Activated naive CD8-positive, alpha-beta T cell treated with anti-CD3 and anti-CD28 coated beads for 36 hours (primary cell): ENCODE measurements around the gene STK4. TPM values are rescaled to one million over a fixed set of nuclear protein-coding genes. Genes with fewer than 3 reads are reported as not detected.

Source experiments
- DNase-seq: peaks from one replicate; pipeline ENCODE4 v3.0.0; 2021
- H3K27ac Mint-ChIP-seq: one replicate; pipeline ENCODE4 v1.8.0; 2022; ENCODE audit warnings: mild to moderate bottlenecking, moderate library complexity, mixed read lengths
- H3K27me3 Mint-ChIP-seq: one replicate; pipeline ENCODE4 v1.8.0; 2022; ENCODE audit warnings: mild to moderate bottlenecking, mixed read lengths
- H3K36me3 Mint-ChIP-seq: one replicate; pipeline ENCODE4 v1.8.0; 2021; ENCODE audit warnings: mild to moderate bottlenecking, mixed read lengths
- H3K4me1 Mint-ChIP-seq: one replicate; pipeline ENCODE4 v1.8.0; 2021; ENCODE audit warnings: mixed read lengths
- H3K4me3 Mint-ChIP-seq: one replicate; pipeline ENCODE4 v1.8.0; 2022; ENCODE audit warnings: mild to moderate bottlenecking, moderate library complexity, mixed read lengths
- H3K9me3 Mint-ChIP-seq: one replicate; pipeline ENCODE4 v1.8.0; 2022; ENCODE audit warnings: mixed read lengths
- total RNA-seq, 2 experiments: library from RNA; stranded (reverse); gene quantifications; one replicate each; pipeline ENCODE4 v1.2.3, GENCODE V29; 2021

Gene STK4
- total RNA-seq, 2 experiments from 2014 or later = 180 to 198 TPM

DNA sequence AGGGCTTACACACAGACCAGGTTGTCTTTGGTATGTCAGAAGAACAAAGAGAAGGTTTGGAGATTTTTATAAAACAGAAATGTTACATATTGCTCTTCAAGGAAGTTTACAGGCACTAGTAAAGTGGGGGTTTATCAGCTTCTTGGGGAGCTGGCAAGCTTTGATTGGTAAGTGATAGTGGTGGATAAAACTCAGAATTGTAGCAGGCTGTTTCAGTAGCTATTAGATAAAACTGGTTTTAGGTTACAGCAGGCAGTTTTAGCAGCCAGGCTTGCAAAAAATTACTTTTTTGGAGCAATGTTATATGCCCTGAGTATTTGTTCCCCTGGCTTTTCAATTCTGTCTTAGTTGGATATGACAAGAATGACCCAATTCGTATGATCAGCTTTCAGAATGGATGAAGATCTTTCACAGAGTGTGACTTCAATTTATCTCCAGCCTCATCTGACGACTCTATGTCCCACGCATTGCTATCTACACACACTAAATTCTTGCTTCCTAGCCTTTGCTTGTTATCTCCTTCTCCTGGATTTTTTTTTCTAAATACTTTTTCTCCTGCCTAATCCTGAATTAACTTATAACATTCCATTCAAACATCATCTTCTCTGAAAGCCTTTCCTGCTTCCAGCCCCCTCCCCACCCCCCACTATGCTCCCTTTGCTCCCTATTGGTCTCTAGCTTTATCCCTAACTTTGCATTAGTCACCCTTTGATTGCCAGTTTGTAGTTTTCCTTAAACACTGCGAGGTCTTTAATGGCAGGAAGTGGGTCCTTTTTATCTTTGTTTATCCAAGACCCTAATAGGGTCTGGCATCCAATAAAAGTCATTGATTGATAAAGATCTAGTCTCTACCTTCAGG is 5.1 kb upstream of the STK4 start:
- Mint-ChIP-seq H3K27ac (peak overlapping the region; percentile 98), H3K4me1 (peaks cover 71% of the 10 kb centered on the region), H3K36me3 (peaks cover 40% of the 10 kb centered on the region), H3K27me3 (no peaks in the 10 kb centered on the region), H3K9me3 (peaks cover 5% of the 10 kb centered on the region), H3K4me3 (peak overlapping the region; percentile 25)
- no peak for DNase-seq

DNA sequence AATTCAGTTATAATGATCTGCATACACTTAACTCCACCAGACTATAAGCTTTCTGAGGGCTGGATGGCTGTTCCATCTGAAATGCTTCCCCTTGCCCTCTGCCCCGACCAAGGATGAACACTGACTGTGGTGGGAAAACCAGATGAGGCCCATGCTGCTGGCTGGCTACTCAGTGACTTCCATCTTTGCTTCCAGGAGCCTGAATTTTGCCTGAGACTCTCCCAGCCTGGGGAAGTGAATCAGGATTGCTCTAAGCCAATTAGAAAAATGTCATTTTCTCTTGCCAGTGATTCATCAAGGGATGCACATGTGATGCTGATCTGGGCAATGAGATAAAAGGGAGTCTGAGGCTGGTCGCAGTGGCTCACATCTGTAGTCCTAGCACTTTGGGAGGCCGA is 4.4 kb upstream of the STK4 start:
- Mint-ChIP-seq H3K9me3 (peaks cover 5% of the 10 kb centered on the region), H3K27me3 (peaks cover 4% of the 10 kb centered on the region), H3K4me3 (no peak overlapping the region), H3K4me1 (peaks cover 67% of the 10 kb centered on the region), H3K36me3 (peaks cover 41% of the 10 kb centered on the region), H3K27ac (peak overlapping the region; percentile 31)
- DNase-seq = no peak

DNA sequence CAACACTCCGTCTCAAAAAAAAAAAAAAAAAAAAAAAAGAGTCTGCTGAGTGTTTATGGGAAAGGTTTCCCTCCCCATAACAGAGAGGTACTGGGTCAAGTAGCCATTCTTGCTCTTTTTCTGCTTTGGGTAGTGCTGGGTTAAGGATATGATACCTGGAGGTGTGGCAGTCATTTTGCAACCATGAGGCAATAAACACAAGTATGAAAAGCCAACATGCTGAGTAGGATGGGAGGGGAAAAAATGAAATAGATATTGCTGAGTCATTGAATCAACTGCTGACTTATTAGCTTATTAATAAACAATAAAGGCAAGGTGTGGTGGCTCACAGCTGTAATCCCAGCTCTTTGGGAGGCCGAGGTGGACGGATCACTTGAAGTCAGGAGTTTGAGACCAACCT is 3.8 kb upstream of the STK4 start:
- DNase-seq = no peak
- Mint-ChIP-seq H3K27ac (no peak overlapping the region), H3K9me3 (peaks cover 5% of the 10 kb centered on the region), H3K4me1 (peaks cover 66% of the 10 kb centered on the region), H3K36me3 (peaks cover 44% of the 10 kb centered on the region), H3K4me3 (no peak overlapping the region), H3K27me3 (peaks cover 4% of the 10 kb centered on the region)

DNA sequence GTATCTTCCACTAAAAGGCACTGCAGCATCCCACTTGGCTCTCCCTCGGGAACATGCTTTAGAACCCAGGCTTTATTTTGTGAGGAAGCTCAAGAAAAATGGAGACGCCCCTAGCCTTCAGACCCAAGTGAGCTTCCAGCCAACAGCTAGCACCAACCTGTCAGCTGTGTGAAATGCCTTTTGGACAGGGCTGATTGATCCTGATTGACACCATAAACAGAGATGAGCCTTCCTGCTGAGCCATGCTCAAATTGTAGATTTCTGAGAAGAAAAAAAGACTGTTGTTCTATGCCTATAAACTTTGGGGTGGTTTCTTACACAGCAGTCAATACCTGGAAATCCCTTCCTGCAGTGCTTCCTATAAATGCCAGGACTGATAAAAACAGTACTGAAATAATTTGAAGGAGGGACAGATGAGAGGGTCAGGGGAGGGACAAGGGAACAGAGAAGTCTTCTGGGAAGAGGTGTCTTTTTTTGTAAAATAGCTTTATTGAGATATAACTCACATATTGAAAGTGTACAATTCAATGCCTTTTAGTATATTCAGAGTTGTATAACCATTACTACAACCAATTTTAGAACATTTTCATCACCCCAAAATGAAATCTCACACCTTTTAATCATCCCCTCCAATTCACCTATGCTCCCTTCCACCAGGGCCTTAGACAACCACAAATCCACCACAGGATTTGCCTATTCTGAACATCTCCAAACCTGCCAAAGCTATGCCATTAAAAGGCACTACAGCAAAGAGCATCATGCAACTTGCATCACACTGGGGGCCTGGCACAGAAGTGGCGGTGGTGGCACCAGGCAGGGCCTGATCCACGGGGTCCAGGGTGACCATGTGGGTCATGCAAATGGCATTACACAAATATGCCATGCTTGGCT is 2.7 kb upstream of the STK4 start:
- DNase-seq = no peak
- Mint-ChIP-seq H3K27ac (peak overlapping the region; percentile 26), H3K36me3 (peaks cover 45% of the 10 kb centered on the region), H3K9me3 (peaks cover 5% of the 10 kb centered on the region), H3K27me3 (peaks cover 4% of the 10 kb centered on the region), H3K4me3 (peak overlapping the region; percentile 9), H3K4me1 (peaks cover 59% of the 10 kb centered on the region)

DNA sequence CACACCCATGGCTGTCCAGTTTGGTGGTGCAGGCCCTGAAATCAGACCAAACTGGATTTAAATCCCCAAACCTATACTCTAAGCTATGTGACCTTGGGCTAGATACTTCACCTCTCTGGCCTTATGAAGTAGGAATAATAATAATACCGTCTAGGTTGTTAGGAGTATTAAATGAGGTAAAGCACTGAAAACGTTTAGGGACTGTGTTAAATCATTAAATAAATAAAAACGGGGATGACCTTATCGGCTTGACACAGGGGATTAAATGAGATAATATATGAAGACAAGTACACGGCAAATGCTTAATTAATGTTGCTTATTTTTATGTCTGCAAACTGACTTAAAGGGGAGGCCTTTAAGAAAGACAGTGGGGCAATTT is 672 bp upstream of the STK4 start:
- peaks cover 4% of the 10 kb centered on the region for H3K27me3 Mint-ChIP-seq
- H3K36me3 Mint-ChIP-seq = peaks cover 42% of the 10 kb centered on the region
- H3K27ac Mint-ChIP-seq = peak overlapping the region; percentile 97
- H3K9me3 Mint-ChIP-seq = peaks cover 5% of the 10 kb centered on the region
- H3K4me1 Mint-ChIP-seq = peaks cover 60% of the 10 kb centered on the region
- peak overlapping the region; percentile 98 for H3K4me3 Mint-ChIP-seq
- DNase-seq = no peak

DNA sequence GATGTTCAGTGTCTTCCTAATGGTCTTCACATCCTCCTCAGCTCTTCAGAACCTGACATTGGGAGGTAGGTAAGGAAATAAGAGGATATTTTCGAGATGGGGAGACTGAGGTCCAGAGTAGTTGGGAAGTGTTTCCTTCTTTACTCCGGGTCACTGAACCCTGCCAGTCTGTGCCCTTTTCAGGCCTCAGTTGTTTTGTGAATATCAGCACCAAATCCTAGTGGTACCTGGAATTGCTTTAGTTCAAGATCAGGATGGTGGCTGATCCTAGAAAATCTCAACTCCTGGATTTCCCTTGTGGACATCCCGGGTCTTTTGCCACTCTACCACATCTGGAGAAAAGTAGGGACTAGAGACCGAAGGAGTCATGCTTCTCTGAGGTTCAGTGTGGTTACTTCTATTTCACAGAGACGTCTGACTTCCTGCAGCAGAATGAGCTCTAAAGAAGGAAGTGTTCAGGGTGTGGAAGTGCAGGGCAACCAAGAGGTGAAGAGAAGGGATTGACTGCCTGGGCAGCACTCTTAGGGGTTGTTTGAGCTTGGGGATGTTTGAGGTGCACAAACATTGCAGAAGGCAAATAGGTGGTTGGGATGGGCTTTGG is 995 bp downstream of the STK4 start:
- Mint-ChIP-seq H3K27ac (peak overlapping the region; percentile 97), H3K36me3 (peaks cover 41% of the 10 kb centered on the region), H3K4me3 (peak overlapping the region; percentile 98), H3K9me3 (peaks cover 5% of the 10 kb centered on the region), H3K4me1 (peaks cover 55% of the 10 kb centered on the region), H3K27me3 (peaks cover 4% of the 10 kb centered on the region)
- no peak for DNase-seq

DNA sequence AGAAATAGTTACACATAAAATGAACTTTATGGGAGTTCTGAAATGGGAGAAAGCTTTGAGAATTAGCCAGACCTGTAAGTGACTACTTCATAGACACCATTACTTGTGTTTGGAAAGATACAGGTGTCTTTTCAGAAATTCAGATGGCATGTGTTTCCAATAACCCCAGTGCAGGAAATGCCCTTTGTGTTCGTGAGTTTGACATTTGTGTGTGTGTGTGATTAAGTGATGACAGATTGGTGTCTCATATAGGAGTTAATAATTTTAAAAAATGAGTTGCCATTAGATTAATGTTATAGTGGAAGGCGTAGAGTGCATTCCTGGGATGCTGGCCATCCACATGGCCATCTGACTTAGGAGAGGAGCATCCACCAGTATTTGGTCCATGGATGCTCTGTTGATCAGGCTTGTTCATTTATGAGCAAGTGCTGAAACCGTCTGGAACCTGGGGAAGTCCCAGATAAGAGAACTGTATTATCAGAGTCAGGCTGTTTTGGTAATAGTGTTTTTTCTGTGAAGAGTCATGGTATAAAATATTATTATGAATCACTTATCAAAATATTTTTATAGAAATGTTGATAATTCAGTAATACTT is 3.1 kb downstream of the STK4 start:
- DNase-seq = no peak
- Mint-ChIP-seq H3K27ac (peak overlapping the region; percentile 97), H3K4me1 (peaks cover 50% of the 10 kb centered on the region), H3K27me3 (peaks cover 4% of the 10 kb centered on the region), H3K9me3 (no peaks in the 10 kb centered on the region), H3K4me3 (peak overlapping the region; percentile 98), H3K36me3 (peaks cover 50% of the 10 kb centered on the region)

DNA sequence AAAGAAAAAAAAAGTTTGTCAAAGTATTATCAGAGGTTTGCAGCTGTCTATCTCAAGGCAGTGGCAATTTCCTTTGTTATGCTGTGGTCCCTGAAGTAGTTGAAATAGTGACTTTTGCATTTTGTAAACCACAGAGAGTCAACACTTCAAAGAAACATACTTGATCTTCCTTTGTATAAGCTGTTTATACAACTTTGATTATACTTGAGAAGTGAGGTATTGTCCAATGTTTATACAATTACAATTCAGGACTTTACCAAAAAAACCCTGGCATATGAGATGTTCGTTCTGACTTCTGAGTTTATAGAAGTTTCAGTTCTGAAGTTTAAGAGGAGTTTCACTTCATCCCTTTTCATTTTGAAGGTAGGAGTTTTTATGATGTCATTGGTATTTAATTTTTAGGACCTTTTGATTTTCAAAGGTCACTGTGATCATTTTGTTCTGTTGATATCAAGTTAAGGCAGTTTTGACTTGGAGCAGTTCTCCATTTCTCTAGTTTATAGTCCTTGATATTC is 4.0 kb downstream of the STK4 start:
- Mint-ChIP-seq H3K27me3 (peaks cover 4% of the 10 kb centered on the region), H3K4me1 (peaks cover 55% of the 10 kb centered on the region), H3K27ac (peak overlapping the region; percentile 96), H3K36me3 (peaks cover 59% of the 10 kb centered on the region), H3K4me3 (peak overlapping the region; percentile 73), H3K9me3 (no peaks in the 10 kb centered on the region)
- no peak for DNase-seq

DNA sequence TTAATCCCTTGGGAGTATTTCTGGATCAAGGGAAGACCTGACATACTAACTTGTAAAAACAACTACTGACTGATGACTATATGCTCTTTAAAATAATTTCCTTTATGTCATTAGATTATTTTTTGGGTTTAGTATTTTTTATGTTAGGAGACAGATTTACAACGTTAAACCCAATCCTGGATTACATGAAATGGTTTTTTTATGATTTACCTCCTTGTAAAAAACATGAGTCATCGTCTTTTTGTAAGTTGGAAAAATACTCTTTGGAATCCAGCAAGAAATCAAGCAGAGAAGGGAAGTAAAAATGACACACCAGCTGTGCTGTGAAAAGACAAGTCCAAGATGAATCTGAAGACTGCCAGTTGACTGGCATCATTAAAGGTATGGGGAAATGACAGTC is 6.7 kb downstream of the STK4 start:
- no peaks in the 10 kb centered on the region for H3K27me3 Mint-ChIP-seq
- peaks cover 6% of the 10 kb centered on the region for H3K9me3 Mint-ChIP-seq
- H3K36me3 Mint-ChIP-seq = peaks cover 67% of the 10 kb centered on the region
- peak overlapping the region; percentile 70 for H3K4me3 Mint-ChIP-seq
- DNase-seq = no peak
- H3K4me1 Mint-ChIP-seq = peaks cover 74% of the 10 kb centered on the region
- peak overlapping the region; percentile 82 for H3K27ac Mint-ChIP-seq

DNA sequence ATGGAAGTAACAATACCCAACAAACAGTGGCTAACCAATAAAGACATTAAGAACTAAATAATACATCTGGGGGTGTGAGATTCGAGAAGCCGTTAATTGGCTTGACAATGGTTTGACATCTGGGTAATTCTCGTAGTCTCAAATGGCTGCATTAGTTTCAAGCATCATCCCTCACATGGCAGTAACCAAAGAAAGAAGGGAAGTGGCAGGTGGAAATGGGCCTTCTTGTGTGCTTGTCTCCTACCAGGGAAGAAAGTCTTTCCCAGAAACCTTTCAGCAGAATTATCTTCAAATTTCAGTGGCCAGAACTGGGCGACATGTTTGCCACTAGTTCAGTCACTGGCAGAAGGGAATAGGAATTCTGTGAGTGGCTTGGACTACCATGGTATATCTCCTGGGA is 10.4 kb downstream of the STK4 start:
- peaks cover 80% of the 10 kb centered on the region for H3K4me1 Mint-ChIP-seq
- DNase-seq = no peak
- H3K4me3 Mint-ChIP-seq = no peak overlapping the region
- H3K9me3 Mint-ChIP-seq = peaks cover 6% of the 10 kb centered on the region
- peak overlapping the region; percentile 95 for H3K27ac Mint-ChIP-seq
- H3K36me3 Mint-ChIP-seq = peaks cover 76% of the 10 kb centered on the region
- no peaks in the 10 kb centered on the region for H3K27me3 Mint-ChIP-seq

DNA sequence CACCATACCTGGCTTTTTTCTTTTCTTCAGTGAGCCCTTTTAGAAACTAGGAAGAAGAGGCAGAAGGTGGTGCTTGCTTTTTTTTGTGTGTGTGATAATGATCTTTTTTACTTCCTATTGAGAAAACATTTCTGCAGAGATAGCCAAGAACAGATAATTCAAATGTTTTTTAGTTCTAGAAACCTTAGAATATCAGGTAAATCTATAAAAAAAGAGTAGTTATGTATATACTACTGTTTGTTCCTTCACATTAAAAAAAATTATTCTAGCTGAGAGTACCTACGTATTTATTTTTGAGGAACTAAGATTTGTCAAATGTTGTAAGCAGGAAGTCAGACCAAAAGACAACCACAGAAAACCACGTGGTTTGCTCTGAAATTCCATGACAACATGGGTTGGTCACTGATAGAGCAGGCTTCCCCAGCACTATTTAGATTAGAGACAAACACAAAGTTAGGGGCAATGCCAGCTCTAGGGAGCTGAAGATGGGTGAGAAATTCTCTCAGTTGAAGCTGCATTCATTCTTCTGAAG is 12.8 kb downstream of the STK4 start:
- Mint-ChIP-seq H3K4me1 (peaks cover 79% of the 10 kb centered on the region), H3K9me3 (peaks cover 6% of the 10 kb centered on the region), H3K27me3 (no peaks in the 10 kb centered on the region), H3K27ac (peak overlapping the region; percentile 95), H3K36me3 (peaks cover 73% of the 10 kb centered on the region), H3K4me3 (peak overlapping the region; percentile 72)
- peak; percentile 44 for DNase-seq

DNA sequence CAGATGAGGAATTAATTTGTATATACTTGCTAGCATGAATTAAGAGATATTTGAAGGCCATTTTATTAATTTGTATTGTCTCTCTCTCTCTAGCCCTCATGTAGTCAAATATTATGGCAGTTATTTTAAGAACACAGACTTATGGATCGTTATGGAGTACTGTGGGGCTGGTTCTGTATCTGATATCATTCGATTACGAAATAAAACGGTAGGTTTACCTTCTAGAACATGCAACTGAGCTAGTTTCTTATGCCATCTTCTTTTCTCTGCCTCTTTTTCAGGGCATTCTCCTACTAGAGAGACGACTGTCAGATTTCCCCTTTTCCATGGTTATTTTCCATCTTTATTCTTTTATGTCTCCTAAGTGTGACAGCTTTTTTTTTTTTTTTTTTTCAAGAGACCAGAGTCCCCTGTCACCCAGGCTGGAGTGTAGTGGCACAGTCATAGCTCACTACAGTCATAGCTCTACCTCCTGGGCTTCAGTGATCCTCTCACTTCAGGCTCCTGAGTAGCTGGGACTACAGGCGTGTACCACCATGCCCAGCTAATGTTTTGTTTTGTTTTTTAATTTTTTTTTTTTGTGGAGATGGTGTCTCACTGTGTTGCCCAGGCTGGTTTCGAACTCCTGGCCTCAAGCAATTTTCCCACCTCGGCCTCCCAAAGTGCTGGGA is 15.6 kb downstream of the STK4 start:
- no peaks in the 10 kb centered on the region for H3K9me3 Mint-ChIP-seq
- peaks cover 60% of the 10 kb centered on the region for H3K36me3 Mint-ChIP-seq
- H3K27me3 Mint-ChIP-seq = no peaks in the 10 kb centered on the region
- no peak overlapping the region for H3K4me3 Mint-ChIP-seq
- H3K27ac Mint-ChIP-seq = peak overlapping the region; percentile 85
- peaks cover 72% of the 10 kb centered on the region for H3K4me1 Mint-ChIP-seq
- DNase-seq = no peak

DNA sequence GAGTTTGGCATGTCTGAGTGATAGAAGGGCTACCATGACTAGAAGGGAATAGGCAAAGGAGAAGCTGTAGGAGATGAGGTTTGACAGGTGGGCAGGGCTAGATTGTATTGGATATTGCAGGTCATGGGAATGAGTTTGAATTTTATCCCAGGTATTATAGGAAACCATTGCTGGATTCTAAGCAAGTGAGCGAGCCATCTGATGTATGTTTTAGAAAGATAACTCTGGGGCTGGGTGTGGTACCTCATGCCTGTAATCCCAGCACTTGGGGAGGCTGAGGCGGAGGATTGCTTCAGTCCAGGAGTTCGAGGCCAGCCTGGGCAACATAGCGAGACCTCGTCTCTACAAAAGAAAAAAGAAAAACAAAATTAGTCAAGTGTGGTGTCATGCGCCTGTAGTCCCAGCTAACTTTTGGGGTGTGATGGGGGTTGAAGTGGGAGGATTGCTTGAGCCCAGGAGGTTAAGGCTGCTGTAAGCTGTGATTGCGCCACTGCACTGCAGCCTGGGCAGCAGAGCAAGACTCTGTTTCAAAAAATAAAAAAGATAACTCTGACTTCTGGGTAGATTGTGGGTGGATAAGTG is 16.9 kb downstream of the STK4 start:
- Mint-ChIP-seq H3K27me3 (no peaks in the 10 kb centered on the region), H3K4me3 (no peak overlapping the region), H3K36me3 (peaks cover 55% of the 10 kb centered on the region), H3K4me1 (peaks cover 65% of the 10 kb centered on the region), H3K27ac (peak overlapping the region; percentile 14), H3K9me3 (no peaks in the 10 kb centered on the region)
- DNase-seq = no peak
